K562 (cell line): ENCODE data around the gene AGA. TPM values are rescaled to one million over a fixed set of nuclear protein-coding genes. Genes with fewer than 3 reads are reported as not detected.

Experiments used
- ATAC-seq: fragments of 200-7000 bp; cut with Tn5 transposase; 3 replicates; pipeline ENCODE4 v1.9.1; 2020; ENCODE audit warnings: moderate library complexity
- BruUV-seq: library from RNA; stranded (reverse); fragments of 400-500 nt; replicated peaks from 2 replicates; lab custom pipeline; 2021; lab: Mats Ljungman, UMichigan
- CTCF ChIA-PET: fragments of 300-600 bp; formaldehyde crosslinking; extraction: SDS; loops from one replicate; lab custom pipeline; 2021; ENCODE audit warnings: low intra/inter-chr PET ratio; lab: Yijun Ruan, JAX
- POLR2A ChIA-PET: fragments of 300-600, 350-650 bp; sonication (Branson Sonifier 250); formaldehyde crosslinking; extraction: SDS; loops from one replicate; lab custom pipeline; 2021; ENCODE audit warnings: antibody characterized with exemption, inconsistent platforms; lab: Yijun Ruan, JAX
- DNase-seq, 4 experiments: peaks; one replicate each; pipeline versions ENCODE4 v3.0.0 to v3.0.0-alpha.2; 2011 to 2018; ENCODE audit warnings: low spot score in 3 of 4, mixed read lengths in 3 of 4; ENCODE audit errors: extremely low read depth in 1 of 4
- FAIRE-seq: peaks from 2 replicates; lab custom pipeline; 2011; peaks lifted over from hg19 to GRCh38; lab: Jason Lieb, UNC
- H2AFZ ChIP-seq: 2 replicates; pipeline ENCODE4 v1.6.0; 2011; ENCODE audit warnings: low read depth, low read length, control low read depth, inconsistent platforms
- H3K27ac ChIP-seq: fragments of 200-600 bp; 3 replicates; pipeline ENCODE4 v1.8.0; 2011; ENCODE audit warnings: low read depth, mild to moderate bottlenecking, control low read depth, inconsistent platforms, low read length, moderate library complexity, mixed read lengths; ENCODE audit errors: extremely low read depth
- H3K27me3 ChIP-seq, 2 experiments: fragments of 300-600 bp in 1 of 2; 2 replicates in 1 of 2; 3 replicates in 1 of 2; pipeline versions ENCODE4 v1.6.0 to v1.8.0; 2011; ENCODE audit warnings: inconsistent platforms in 2 of 2, low read length in 2 of 2, mild to moderate bottlenecking in 1 of 2, mixed read lengths in 1 of 2, moderate library complexity in 1 of 2; ENCODE audit not compliant: control insufficient read depth in 2 of 2, insufficient read depth in 2 of 2
- H3K36me3 ChIP-seq: fragments of 300-600 bp; 3 replicates; pipeline ENCODE4 v1.8.0; 2011; ENCODE audit warnings: mild to moderate bottlenecking, low read length, inconsistent platforms; ENCODE audit not compliant: control insufficient read depth, insufficient read depth
- H3K4me1 ChIP-seq, 2 experiments: fragments of 200-600 bp in 1 of 2; replicated peaks in 1 of 2; 2 replicates in 1 of 2; 3 replicates in 1 of 2; pipeline versions ENCODE4 v1.5.1 to v1.8.0; 2011; ENCODE audit warnings: inconsistent platforms in 2 of 2, low read length in 2 of 2, mild to moderate bottlenecking in 1 of 2, mixed read lengths in 1 of 2, moderate library complexity in 1 of 2; ENCODE audit not compliant: control insufficient read depth in 2 of 2, insufficient read depth in 2 of 2
- H3K4me2 ChIP-seq: 2 replicates; pipeline ENCODE4 v1.6.1; 2011; ENCODE audit warnings: low read length, control low read depth, inconsistent platforms, mixed read lengths; ENCODE audit not compliant: insufficient read depth
- H3K4me3 ChIP-seq: fragments of 200-600 bp; sonication (generic), shearing (Covaris generic); 2 replicates; pipeline ENCODE4 v1.5.1; 2016; ENCODE audit warnings: control low read depth, inconsistent platforms
- H3K79me2 ChIP-seq: fragments of 200-600 bp; 3 replicates; pipeline ENCODE4 v1.8.0; 2011; ENCODE audit warnings: low read length, inconsistent platforms; ENCODE audit not compliant: control insufficient read depth, insufficient read depth
- H3K9ac ChIP-seq, 2 experiments: 2 replicates each; pipeline versions ENCODE4 v1.6.0 to v1.6.1; 2011; ENCODE audit warnings: low read depth in 2 of 2, low read length in 2 of 2, control low read depth in 1 of 2, inconsistent platforms in 1 of 2, mild to moderate bottlenecking in 1 of 2, mixed read lengths in 1 of 2; ENCODE audit not compliant: insufficient read depth in 1 of 2
- H3K9me1 ChIP-seq: one replicate; pipeline ENCODE4 v1.6.0; 2011; ENCODE audit warnings: inconsistent platforms, mild to moderate bottlenecking, low read length, moderate library complexity; ENCODE audit not compliant: control insufficient read depth, insufficient read depth
- H3K9me3 ChIP-seq: replicated peaks from 2 replicates; pipeline ENCODE4 v1.5.1; 2011; ENCODE audit warnings: low read depth, low read length, inconsistent platforms; ENCODE audit not compliant: control insufficient read depth, insufficient read depth
- H4K20me1 ChIP-seq: replicated peaks from 2 replicates; pipeline ENCODE4 v1.6.1; 2011; ENCODE audit warnings: low read length, inconsistent platforms, mixed read lengths; ENCODE audit not compliant: control insufficient read depth, insufficient read depth
- ESRRA ChIP-seq: fragments of 450-650 bp; IDR thresholded peaks from 2 replicates; pipeline ENCODE4 v1.6.1; 2014; ENCODE audit warnings: low read depth, mild to moderate bottlenecking, moderate library complexity, borderline replicate concordance
- KDM5B ChIP-seq: fragments of 200-600 bp; sonication (generic); IDR thresholded peaks from 2 replicates; pipeline ENCODE4 v1.6.1; 2012; ENCODE audit warnings: low read depth, mild to moderate bottlenecking, moderate library complexity, low read length, control low read depth, inconsistent platforms; ENCODE audit not compliant: insufficient replicate concordance
- MAZ ChIP-seq, 2 experiments: fragments of 450-650 bp in 1 of 2; sonication (generic) in 1 of 2; formaldehyde crosslinking; IDR thresholded peaks in 1 of 2; conservative IDR thresholded peaks in 1 of 2; 2 replicates each; pipeline versions ENCODE4 v1.4.0 to v1.5.0; 2020; ENCODE audit warnings: mild to moderate bottlenecking in 1 of 2, missing genetic modification reagents in 1 of 2
- RNF2 ChIP-seq: sonication (generic); IDR thresholded peaks from 2 replicates; pipeline ENCODE4 v1.6.1; 2016
- SMAD1 ChIP-seq: fragments of 150-350 bp; IDR thresholded peaks from 2 replicates; pipeline ENCODE4 v1.6.1; 2014; ENCODE audit warnings: low read length, low read depth; ENCODE audit not compliant: partially characterized antibody
- TAF15 ChIP-seq: fragments of 200-400 bp; formaldehyde crosslinking; IDR thresholded peaks from 2 replicates; pipeline ENCODE4 v1.6.1; 2017; ENCODE audit warnings: mild to moderate bottlenecking, low read depth, low read length, moderate library complexity
- ZNF655 ChIP-seq: fragments of 250-450 bp; sonication (Bioruptor Pico); IDR thresholded peaks from 2 replicates; pipeline ENCODE4 v1.5.0; 2021
- ZNF717 ChIP-seq: fragments of 250-450 bp; sonication (Bioruptor Pico); IDR thresholded peaks from 2 replicates; pipeline ENCODE4 v1.5.0; 2021
- WGBS: fragments of 100-300 bp; shearing (Covaris generic); methylation state at CpG from one replicate; pipeline ENCODE4 v1.1.6; 2016; ENCODE audit warnings: low coverage, mixed read lengths; ENCODE audit not compliant: insufficient coverage; ENCODE audit errors: missing lambda C conversion rate; 5-methylcytosine and 5-hydroxymethylcytosine counted together
- in situ Hi-C: fragments of 300-500 bp; cut with MboI; formaldehyde crosslinking; loops from 4 replicates; pipeline ENCODE4 v1.15.0; 2018; ENCODE audit warnings: inconsistent platforms, mixed read lengths
- intact Hi-C: fragments of 100-400 bp; cut with micrococcal nuclease; formaldehyde crosslinking; loops from 2 replicates; pipeline ENCODE4 v1.14.2; 2022
- polyA plus RNA-seq, 8 experiments: library from polyadenylated mRNA; depleted of rRNA in 4 of 8; stranded (reverse) in 5 of 8; unstranded in 3 of 8; fragments of >200 nt; fragmentation: Nextera tagmentation in 2 of 8; fragmentation: Illumina TruSeq in 1 of 8; extraction: Ambion mirVana in 2 of 8; extraction: Trizol in 1 of 8; gene quantifications; 2 replicates each; pipeline versions ENCODE4 v1.2.1 to v1.2.3, GENCODE V29; 2011 to 2014; ENCODE audit warnings: inconsistent platforms in 1 of 8, missing spikeins in 1 of 8
- total RNA-seq, 7 experiments: library from RNA; depleted of rRNA in 6 of 7; stranded (reverse); fragments of >200 nt in 6 of 7; fragmentation: Illumina TruSeq in 2 of 7; extraction: Trizol in 2 of 7; gene quantifications; 2 replicates each; pipeline versions ENCODE4 v1.2.1 to v1.2.3, GENCODE V29; 2011 to 2021; ENCODE audit warnings: low replicate concordance in 1 of 7

Gene AGA
- total and polyA plus RNA-seq, 9 of the 15 experiments (the other 6 are each of a cell fraction or from before 2014, with no cell fraction given), result 8.5 to 25.0 (median 12.6) TPM

- Histone ChIP-seq H4K20me1 (no peaks in the 10 kb centered on the region), H3K27ac (no peak overlapping the region), H3K27me3 (peaks cover 5 to 6% of the 10 kb centered on the region in 2 experiments; a peak in 1 of 5 replicates), H2AFZ (no peak overlapping the region), H3K4me3 (no peak overlapping the region), H3K9ac (no peak overlapping the region), H3K9me3 (no peaks in the 10 kb centered on the region), H3K9me1 (no peaks in the 10 kb centered on the region), H3K4me1 (no peaks in the 10 kb centered on the region), H3K36me3 (no peaks in the 10 kb centered on the region), H3K79me2 (no peaks in the 10 kb centered on the region), H3K4me2 (no peak overlapping the region)
- 8% methylated on average over 5 of the region's 5 CpGs for WGBS
- intact Hi-C loops (no loop called here), in situ Hi-C loops (no loop called here)
- CTCF ChIA-PET, result no interaction called here
- ATAC-seq, result no peak
- no peak for FAIRE-seq
- TF ChIP-seq ZNF717, result no peak
- TF ChIP-seq RNF2, result no peak
- no peak for TF ChIP-seq KDM5B
- TF ChIP-seq ESRRA, result no peak
- TF ChIP-seq SMAD1, result no peak
- TF ChIP-seq TAF15, result no peak
- DNase-seq, result no peak
- POLR2A ChIA-PET, result no interaction called here
- BruUV-seq, result no TSS peak
Measured at GRCh38 chr4:177401658-177402273, 40.5 kb downstream of the AGA start.

- ATAC-seq (no peak), DNase-seq (no peak), FAIRE-seq (no peak)
- H3K4me2 ChIP-seq, result no peak overlapping the region
- intact Hi-C loops, result no loop called here
- 0% methylated on average over 2 of the region's 2 CpGs for WGBS
- no peaks in the 10 kb centered on the region for H3K79me2 ChIP-seq
- H3K27ac ChIP-seq, result no peak overlapping the region
- no peaks in the 10 kb centered on the region for H3K9me3 ChIP-seq
- no peak overlapping the region for H2AFZ ChIP-seq
- POLR2A ChIA-PET, result no interaction called here
- CTCF ChIA-PET, result no interaction called here
- no peaks in the 10 kb centered on the region for H3K4me1 ChIP-seq
- no peaks in the 10 kb centered on the region for H4K20me1 ChIP-seq
- H3K9ac ChIP-seq, result no peak overlapping the region
- no peaks in the 10 kb centered on the region for H3K9me1 ChIP-seq
- in situ Hi-C loops, result no loop called here
- peaks cover 5 to 6% of the 10 kb centered on the region in 2 experiments; a peak in 1 of 5 replicates for H3K27me3 ChIP-seq
- TF ChIP-seq ZNF655 (CRISPR knock-in tag) (no peak), MAZ (CRISPR knock-in tag; conservative IDR thresholded peaks at IDR 0.05 in 1 of 2, IDR thresholded peaks at IDR 0.05 in 1 of 2) (no peak)
- no peak overlapping the region for H3K4me3 ChIP-seq
- H3K36me3 ChIP-seq, result no peaks in the 10 kb centered on the region
- BruUV-seq, result no TSS peak
Measured at GRCh38 chr4:177400030-177400429, 42.2 kb downstream of the AGA start.
